Stimulated activated CD8-positive, alpha-beta memory T cell treated with anti-CD3 and anti-CD28 coated beads, Interleukin-2, amount 100 ng/mL, for 48 hours (primary cell): ENCODE measurements around the gene KRT9.
A peak's percentile ranks its signal among the peaks of the same experiment; 100 is the strongest.
"Not testable (repeated sequence)": the region's sequence is repeated elsewhere in the genome, so short reads cannot be mapped to it uniquely, and the experiment has no call there.

ENCODE experiments used
- DNase-seq, 2 donors: peaks; one replicate each; pipeline ENCODE4 v3.0.0-alpha.2; 2020; ENCODE audit warnings: low read depth in 2 of 2

The KRT9 gene

DNA sequence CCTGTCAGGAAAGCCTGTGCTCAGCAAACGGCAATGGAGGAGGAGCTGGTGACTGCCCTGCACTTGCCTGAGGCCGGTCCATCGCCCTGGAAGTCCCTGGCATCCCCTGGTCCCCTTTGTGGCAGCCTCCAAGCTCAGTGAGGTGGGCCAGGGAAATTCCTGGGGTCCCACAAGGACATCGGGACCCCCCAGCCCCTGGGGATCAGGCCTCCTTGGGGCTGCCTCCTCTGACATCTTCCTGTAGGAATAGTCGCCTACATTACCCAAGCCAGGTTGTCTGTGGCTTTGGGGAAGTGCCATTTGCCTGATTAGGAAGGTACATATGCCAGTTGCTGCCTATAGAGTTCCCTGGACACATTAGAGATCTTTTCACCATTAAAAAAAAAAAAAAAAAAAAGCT lies 7.1 kb upstream of the KRT9 start:
- no peak for DNase-seq

DNA sequence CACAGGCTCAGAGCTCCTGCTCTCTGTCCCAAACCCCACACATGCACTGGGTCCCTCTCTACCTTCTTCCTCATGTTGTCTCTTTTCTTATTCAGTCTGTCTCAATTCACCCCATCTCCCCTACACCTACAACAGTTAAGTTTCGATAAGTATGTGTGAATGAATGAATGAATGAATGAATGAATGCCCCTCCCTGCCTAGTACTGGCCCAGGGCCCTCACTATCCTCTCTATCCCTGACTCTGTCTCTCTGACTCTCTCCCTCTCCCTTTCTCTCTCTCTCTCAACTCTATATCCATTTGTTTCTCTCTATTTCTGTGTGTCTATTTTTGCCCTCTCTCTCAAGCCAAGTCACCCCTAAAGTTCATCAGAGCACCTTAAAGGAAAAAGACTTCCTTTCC lies 6.7 kb upstream of the KRT9 start:
- no peak for DNase-seq

GRCh38 chr17:41576740-41577139 lies 4.9 kb upstream of the KRT9 start:
- not testable (repeated sequence) for DNase-seq

- DNase-seq, result no peak
Measured at GRCh38 chr17:41575336-41575735, 3.5 kb upstream of the KRT9 start.

GRCh38 chr17:41567317-41567716 lies 4.5 kb downstream of the KRT9 start:
- no peak for DNase-seq

GRCh38 chr17:41565338-41565737 lies 6.5 kb downstream of the KRT9 start:
- no peak for DNase-seq

GRCh38 chr17:41563607-41564170 lies 8.2 kb downstream of the KRT9 start:
- no peak for DNase-seq

DNA sequence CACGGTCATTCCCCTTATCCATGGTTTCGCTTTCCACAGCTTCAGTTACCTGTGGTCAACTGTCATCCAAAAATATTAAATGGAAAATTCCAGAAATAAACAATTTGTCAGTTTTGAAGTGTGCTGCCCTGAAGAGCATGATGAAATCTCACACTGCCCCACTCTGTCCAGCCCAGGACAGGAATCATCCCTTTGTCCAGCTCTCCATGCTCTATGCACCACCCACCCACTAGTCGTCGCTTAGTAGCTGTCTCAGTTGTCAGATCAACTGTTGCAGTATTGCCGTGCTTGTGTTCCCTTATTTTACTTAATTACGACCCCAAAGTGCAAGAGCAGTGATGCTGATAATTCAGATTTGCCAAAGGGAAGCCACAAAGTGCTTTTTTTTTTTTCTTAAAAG lies 10.3 kb downstream of the KRT9 start:
- no peak for DNase-seq

- no peak for DNase-seq
Measured at GRCh38 chr17:41559548-41559947, 12.3 kb downstream of the KRT9 start.

DNA sequence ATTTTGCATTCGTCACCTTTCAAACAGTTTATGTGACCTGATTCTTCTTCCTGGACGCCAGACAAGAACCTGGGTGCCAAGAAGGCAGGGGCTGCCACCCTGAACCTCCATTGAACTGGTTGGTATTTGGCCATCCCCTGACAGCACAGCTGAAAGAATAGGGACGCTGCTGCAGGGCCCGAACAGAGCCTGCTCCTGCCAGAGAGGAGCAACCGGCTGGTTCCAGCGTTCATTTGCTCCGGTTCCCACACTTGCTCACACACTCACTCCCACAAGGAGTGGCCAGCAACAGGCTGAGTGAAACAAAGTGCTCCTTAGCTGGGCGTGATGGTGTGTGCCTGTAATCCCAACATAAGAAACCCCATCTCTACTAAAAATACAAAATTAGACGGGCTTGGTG lies 14.9 kb downstream of the KRT9 start:
- DNase-seq, result no peak

- no peak for DNase-seq
Measured at GRCh38 chr17:41556306-41556705, 15.6 kb downstream of the KRT9 start.

DNA sequence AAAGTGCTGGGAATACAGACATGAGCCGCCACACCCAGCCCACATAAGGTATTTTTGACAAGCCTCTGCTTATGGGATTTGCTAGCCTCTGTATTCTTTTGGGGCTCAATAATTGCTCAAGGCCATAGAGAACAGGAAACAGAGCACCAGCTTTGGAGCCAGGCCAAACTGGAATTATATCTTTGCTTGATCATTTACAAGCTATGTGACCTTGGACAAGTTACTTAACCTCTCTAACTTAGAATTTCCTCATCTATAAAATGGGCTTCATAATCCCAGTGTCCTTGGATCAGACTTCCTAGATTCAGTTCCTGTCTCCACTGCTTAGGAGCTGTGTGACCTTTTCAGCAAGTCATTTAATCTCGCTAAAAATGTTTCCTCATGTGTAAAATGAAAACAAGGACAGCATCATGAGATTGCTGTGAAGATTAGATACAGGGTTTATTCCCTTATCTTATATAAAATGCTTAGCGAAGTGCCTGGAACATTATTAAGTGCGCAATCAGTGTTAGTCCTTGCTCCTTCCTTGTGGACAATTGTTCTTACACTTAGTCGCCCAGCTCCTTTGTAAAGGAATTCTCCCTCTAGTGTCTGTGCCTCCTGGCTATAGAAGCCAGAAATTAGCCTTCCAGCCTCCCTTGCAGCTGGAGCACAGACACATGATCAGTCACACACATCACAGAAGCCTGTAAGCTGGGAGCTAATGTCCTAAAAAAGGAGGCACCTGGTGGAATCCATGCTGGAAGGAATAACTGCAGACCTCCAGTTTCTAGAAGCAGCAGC lies 16.6 kb downstream of the KRT9 start:
- DNase-seq, result no peak

GRCh38 chr17:41553987-41554680 lies 17.7 kb downstream of the KRT9 start:
- no peak for DNase-seq

DNA sequence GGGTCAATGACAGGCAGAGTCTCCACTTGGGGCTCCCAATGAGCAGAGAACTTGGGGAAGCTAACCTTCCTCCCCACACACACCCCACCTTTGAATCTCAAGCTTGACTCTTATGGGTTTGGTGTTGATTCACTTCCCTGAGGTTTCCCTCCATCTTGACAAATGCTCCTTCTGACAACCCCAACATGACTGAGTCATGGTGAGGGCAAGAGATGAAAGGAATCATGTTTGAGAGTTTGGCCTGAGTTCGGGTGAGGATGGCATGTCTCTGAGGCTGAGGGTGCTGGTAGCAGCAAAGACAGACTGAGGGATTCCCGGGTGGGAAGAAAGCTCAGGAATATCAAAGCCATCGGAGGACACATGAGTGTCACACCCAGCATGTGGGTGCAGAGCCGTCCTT lies 18.7 kb downstream of the KRT9 start:
- DNase-seq, result no peak

- no peak for DNase-seq
Measured at GRCh38 chr17:41552455-41552854, 19.4 kb downstream of the KRT9 start.

DNA sequence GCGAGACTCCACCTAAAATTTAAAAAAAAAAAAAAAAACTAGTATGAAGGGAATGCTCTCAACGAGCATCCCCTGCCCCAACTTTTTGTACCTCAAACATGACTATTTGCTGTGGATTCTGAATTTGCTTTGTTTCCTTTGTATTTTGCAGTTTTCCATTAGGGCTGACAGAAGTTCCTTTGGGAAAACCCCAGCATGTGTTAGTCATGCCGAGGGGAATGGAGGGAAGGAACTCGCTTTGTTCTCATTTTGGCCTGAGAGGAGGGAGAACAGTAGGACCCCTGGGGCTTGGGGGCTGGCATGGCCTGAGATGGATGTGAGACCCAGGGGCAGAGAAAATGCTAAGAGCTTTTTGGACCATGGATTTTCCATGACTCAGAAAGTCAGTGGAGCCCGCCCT lies 20.5 kb downstream of the KRT9 start:
- DNase-seq, result no peak

DNA sequence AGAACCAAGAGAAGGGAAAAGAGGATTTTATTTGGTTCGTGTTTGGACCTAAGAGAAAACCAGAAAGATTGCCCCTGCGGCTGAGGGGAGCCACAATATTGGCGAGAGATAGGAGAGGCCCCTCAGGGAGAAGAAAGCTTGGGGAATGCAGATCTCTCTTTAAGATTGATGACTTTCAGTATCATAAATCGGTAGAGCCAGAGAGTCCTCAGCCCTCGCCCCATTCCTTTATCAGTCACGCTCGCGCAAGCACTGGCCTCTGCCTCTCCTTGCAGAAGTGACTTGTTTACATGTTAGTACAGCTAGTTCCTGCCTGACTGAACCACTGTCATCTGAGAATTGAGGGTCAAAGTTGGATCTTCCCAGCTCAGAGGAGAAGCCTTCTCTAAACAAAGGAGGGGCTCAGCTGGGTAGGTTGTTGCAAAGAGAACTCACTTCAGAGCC lies 22.2 kb downstream of the KRT9 start:
- no peak for DNase-seq

GRCh38 chr17:41548844-41549595 lies 22.8 kb downstream of the KRT9 start:
- peak; percentile 67 to 82 for DNase-seq

GRCh38 chr17:41547921-41548843 lies 23.7 kb downstream of the KRT9 start:
- DNase-seq, result peak; percentile 60 to 76

DNA sequence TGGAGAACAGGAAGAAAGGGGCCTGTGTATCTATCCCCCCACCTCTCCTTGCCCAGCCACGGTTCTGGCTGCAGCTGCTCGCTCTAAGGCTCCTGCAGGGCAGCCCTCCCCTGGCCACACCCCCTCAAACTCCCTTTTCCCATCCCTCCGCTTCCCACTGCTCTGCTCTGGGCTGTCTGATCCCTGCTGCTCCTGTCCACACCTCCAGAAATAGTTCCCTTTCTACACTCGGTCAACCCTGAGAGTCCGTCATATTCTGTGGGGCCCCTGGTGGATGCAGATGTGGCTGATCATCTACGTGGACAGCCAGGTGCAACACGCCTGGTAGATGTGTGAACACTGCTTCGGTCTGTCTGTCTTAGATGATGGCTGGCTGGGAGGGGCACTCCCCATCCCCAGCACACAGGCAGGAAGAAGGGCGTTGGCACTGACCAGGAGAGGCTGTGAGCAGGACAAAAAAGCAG lies 24.4 kb downstream of the KRT9 start:
- no peak for DNase-seq

- no peak for DNase-seq
Measured at GRCh38 chr17:41546819-41547218, 25.0 kb downstream of the KRT9 start.
